DMS79 (cell line): ENCODE measurements around the gene SEMA5A.

ENCODE experiments used
- DNase-seq: peaks from one replicate; lab custom pipeline; 2025; lab: John Stamatoyannopoulos, UW

SEMA5A gene

GRCh38 chr5:9477537-9477936, 68.3 kb downstream of the SEMA5A start:
- DNase-seq, result no peak

- no peak for DNase-seq
Measured at GRCh38 chr5:9474219-9475002, 71.5 kb downstream of the SEMA5A start.

- no peak for DNase-seq
Measured at GRCh38 chr5:9473624-9474023, 72.3 kb downstream of the SEMA5A start.

- no peak for DNase-seq
Measured at GRCh38 chr5:9470410-9470809, 75.5 kb downstream of the SEMA5A start.

GRCh38 chr5:9468060-9468388, 77.9 kb downstream of the SEMA5A start:
- DNase-seq, result no peak

- DNase-seq, result peak; percentile 24
Measured at GRCh38 chr5:9467199-9468059, 78.4 kb downstream of the SEMA5A start.

- DNase-seq, result no peak
Measured at GRCh38 chr5:9466697-9467096, 79.2 kb downstream of the SEMA5A start.

- no peak for DNase-seq
Measured at GRCh38 chr5:9464478-9464877, 81.4 kb downstream of the SEMA5A start.

GRCh38 chr5:9462109-9462508, 83.8 kb downstream of the SEMA5A start:
- DNase-seq, result no peak

- DNase-seq, result no peak
Measured at GRCh38 chr5:9460885-9461645, 84.8 kb downstream of the SEMA5A start.

- DNase-seq, result no peak
Measured at GRCh38 chr5:9456435-9457042, 89.3 kb downstream of the SEMA5A start.

GRCh38 chr5:9455826-9456434, 89.9 kb downstream of the SEMA5A start:
- no peak for DNase-seq

- DNase-seq, result no peak
Measured at GRCh38 chr5:9454491-9454890, 91.4 kb downstream of the SEMA5A start.

- peak; percentile 1 for DNase-seq
Measured at GRCh38 chr5:9454012-9454481, 91.8 kb downstream of the SEMA5A start.

GRCh38 chr5:9453480-9454011, 92.3 kb downstream of the SEMA5A start:
- no peak for DNase-seq

GRCh38 chr5:9452181-9452580, 93.7 kb downstream of the SEMA5A start:
- no peak for DNase-seq

GRCh38 chr5:9451037-9451436, 94.8 kb downstream of the SEMA5A start:
- DNase-seq, result no peak

GRCh38 chr5:9447691-9448090, 98.2 kb downstream of the SEMA5A start:
- no peak for DNase-seq

GRCh38 chr5:9445826-9446388, 100.0 kb downstream of the SEMA5A start:
- no peak for DNase-seq

- DNase-seq, result no peak
Measured at GRCh38 chr5:9444346-9444745, 101.5 kb downstream of the SEMA5A start.

- no peak for DNase-seq
Measured at GRCh38 chr5:9441610-9442009, 104.3 kb downstream of the SEMA5A start.
